ENCODE data around the gene SPEM1. TPM values are rescaled to one million over a fixed set of nuclear protein-coding genes. Genes with fewer than 3 reads are reported as not detected.
A peak's percentile ranks its signal among the peaks of the same experiment; 100 is the strongest.

The SPEM1 gene
- total and polyA plus RNA-seq, 8 donors: 0.20 TPM; not detected in 7

DNA sequence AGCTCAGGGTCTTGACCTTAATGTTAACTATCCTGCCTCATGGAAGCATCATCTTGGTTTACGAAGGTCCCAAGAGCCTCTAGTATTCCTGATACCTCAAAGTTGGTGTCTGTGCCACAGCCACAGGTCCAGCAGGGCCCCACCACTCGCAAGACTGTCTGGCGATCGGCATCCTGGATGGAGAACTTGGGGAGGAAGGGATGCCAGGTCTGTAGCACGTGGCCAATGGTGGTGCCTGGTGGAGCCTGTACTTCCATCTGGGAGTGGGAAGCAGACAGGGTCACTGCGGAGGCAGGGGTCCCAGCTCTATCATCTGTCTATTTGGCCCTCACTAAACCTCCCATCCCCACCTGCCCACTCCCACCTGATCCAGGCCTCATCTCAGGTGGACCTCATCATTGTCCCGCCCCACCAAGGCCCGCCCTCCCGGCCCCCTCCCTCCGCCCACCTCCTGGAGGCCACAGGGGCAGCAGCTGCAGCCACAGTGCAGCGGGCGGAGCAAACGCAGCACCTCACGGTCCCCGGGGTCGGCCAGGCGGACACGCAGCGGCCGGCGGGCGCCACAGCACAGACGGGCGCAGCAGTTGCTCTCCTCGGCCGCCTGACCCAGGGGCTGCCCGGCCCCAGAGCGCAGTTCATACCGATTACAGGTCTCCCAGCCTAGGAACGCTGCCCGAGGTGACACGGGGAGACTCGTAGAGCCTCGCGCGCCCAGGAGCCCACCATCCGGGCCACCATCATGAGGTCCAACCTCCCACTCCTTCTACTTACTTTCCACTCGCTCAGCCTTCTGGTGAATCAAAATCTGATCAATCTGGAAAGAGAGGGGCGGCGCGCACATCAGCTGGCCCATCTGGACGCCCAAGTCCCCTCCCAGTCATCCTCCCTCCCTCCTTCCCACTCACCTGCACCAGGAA is 27.2 kb upstream of the SPEM1 start:
- Histone ChIP-seq H3K27me3 (no peaks in the 10 kb centered on the region), H3K4me1 (peaks cover 18 to 26% (median 25%) of the 10 kb centered on the region in 4 donors), H3K36me3 (peaks cover 22 to 45% (median 41%) of the 10 kb centered on the region in 4 donors), H3K9me3 (no peaks in the 10 kb centered on the region), H3K27ac (peak overlapping the region in 4 of 5 donors; percentile 88 to 97 (median 96)), H3K4me3 (peak overlapping the region; percentile 79 to 93 (median 84))
- TF ChIP-seq EP300 (IDR thresholded peaks at IDR 0.05): no peak
- TF ChIP-seq, protein P1, sequence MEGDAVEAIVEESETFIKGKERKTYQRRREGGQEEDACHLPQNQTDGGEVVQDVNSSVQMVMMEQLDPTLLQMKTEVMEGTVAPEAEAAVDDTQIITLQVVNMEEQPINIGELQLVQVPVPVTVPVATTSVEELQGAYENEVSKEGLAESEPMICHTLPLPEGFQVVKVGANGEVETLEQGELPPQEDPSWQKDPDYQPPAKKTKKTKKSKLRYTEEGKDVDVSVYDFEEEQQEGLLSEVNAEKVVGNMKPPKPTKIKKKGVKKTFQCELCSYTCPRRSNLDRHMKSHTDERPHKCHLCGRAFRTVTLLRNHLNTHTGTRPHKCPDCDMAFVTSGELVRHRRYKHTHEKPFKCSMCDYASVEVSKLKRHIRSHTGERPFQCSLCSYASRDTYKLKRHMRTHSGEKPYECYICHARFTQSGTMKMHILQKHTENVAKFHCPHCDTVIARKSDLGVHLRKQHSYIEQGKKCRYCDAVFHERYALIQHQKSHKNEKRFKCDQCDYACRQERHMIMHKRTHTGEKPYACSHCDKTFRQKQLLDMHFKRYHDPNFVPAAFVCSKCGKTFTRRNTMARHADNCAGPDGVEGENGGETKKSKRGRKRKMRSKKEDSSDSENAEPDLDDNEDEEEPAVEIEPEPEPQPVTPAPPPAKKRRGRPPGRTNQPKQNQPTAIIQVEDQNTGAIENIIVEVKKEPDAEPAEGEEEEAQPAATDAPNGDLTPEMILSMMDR (IDR thresholded peaks at IDR 0.05): no peak
- no peak for TF ChIP-seq POLR2AphosphoS5 (IDR thresholded peaks at IDR 0.05)
- TF ChIP-seq POLR2A (IDR thresholded peaks at IDR 0.05): no peak
- peak in 1 of 2 donors; percentile 35 for DNase-seq
- WGBS, 5 donors: 54 to 78% (median 63%) methylated on average over 25 to 42 of the region's 42 CpGs
- intact Hi-C loops (cut with DNase I; ENCODE audit: low total_unique reads): no loop called here

DNA sequence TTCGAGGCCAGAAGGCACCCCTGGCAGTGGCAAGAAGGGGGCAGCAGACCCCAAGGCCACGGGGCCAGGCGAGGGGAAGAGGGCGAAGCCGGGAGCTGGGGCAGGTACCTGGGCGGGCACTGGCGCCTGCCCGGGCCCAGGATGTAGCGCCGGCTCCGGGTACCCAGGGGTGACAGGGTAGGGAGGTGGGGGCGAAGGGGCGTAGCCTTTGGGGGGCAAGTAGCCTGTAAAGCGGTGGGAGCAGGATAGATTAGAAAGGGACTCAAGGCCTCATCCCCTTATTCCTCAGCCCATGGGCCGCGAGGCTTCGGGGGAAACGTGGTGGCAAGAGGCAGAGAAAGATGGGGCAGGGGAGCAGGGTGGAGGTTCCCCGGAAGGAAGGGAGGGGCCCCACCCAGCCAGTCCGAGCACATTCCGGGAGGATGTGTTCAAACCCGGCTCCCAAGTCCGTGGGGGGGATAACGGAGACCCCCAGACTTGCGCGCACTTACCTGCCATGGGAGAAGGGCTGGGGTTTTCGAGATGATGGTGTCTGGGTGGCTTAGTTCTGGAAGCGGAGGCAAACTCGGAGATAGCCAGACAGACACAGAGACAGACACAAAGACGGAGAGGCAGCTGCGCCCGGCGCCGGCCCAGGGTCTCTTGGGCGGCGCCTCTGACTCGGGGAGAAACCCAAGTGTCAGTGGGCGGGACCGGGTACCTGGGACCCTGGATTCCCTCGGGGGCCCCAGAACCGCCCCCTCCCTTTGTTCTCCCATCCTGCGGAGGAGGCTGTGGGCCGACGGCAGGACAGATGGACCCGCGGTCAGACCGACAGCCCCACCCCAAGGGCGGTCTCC is 26.3 kb upstream of the SPEM1 start:
- Histone ChIP-seq H3K36me3 (peaks cover 13 to 36% (median 32%) of the 10 kb centered on the region in 4 donors), H3K4me1 (peaks cover 18 to 26% (median 25%) of the 10 kb centered on the region in 4 donors), H3K9me3 (no peaks in the 10 kb centered on the region), H3K27me3 (no peaks in the 10 kb centered on the region), H3K4me3 (peak overlapping the region; percentile 79 to 93 (median 84)), H3K27ac (peak overlapping the region; percentile 87 to 97 (median 95))
- intact Hi-C loops (cut with DNase I; ENCODE audit: low total_unique reads): no loop called here
- WGBS, 5 donors: 1 to 7% (median 4%) methylated on average over 32 to 48 of the region's 48 CpGs
- DNase-seq: peak; percentile 33 to 69
- TF ChIP-seq POLR2A (IDR thresholded peaks at IDR 0.05): no peak
- no peak for TF ChIP-seq POLR2AphosphoS5 (IDR thresholded peaks at IDR 0.05)
- TF ChIP-seq, protein P1 (IDR thresholded peaks at IDR 0.05): no peak
- TF ChIP-seq EP300 (IDR thresholded peaks at IDR 0.05): no peak

DNA sequence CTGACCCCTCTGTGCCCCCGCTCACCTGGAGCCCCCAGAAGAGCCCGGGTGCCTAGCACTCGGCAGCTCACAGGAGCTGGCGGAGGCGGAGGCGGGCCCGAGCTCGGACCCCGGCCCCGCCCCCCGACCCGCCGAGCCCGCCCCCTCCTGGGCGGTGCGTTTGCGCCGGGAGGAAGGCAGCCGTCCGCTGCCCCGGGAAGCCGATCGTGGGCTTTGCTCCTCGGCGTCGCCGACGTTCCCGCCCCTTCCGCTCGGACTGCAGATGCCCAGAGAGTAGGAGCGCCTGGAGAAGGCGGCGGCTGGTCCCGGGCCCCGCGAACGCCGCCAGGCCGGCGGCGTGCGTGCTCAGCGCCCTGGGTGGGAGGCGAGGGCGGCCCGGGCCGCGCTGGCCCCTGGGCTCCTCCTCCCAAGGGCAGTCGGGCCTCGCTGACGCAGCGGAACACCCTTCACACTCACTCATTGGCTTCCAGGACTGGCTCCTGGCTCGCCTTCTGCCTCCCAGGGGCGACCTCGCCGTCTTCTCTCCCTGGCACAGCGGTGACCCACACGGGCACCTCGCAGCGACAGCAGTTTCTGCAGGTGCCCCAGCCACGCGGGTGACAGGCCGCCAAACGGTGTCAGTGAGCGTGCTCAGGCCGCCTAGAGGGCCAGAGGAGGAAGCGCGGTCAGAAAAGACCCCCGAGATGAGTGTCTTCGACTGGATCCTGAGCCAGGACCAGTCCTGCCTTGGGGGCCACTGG is 25.5 kb upstream of the SPEM1 start, which contains the start of gene PLSCR3:
PLSCR3 (minus strand) TSS at position 74 of the 740 bp plus-strand sequence. CDS start 415 bp downstream, outside the sequence.
- intact Hi-C loops (cut with DNase I; ENCODE audit: low total_unique reads): no loop called here
- TF ChIP-seq EP300 (IDR thresholded peaks at IDR 0.05): no peak
- TF ChIP-seq POLR2AphosphoS5 (IDR thresholded peaks at IDR 0.05): peak; percentile 40 to 87 (median 85)
- peak in 1 of 4 donors; percentile 28 for TF ChIP-seq POLR2A (IDR thresholded peaks at IDR 0.05)
- TF ChIP-seq, protein P1 (IDR thresholded peaks at IDR 0.05): peak in 4 of 7 experiments; percentile 5 to 62 (median 36)

More for the DNA sequence above, 25.5 kb upstream of the SPEM1 start, which contains the start of gene PLSCR3:
- H3K4me3 ChIP-seq: peak within 1 kb of the TSS; percentile 79 to 93 (median 84)
- WGBS, 5 donors: 0 to 1% (median 0%) methylated on average over 10 to 71 of the region's 71 CpGs
- peaks cover 18 to 26% (median 25%) of the 10 kb centered on the region in 4 donors for H3K4me1 ChIP-seq
- peak; percentile 88 to 95 for DNase-seq
- H3K27me3 ChIP-seq: no peaks in the 10 kb centered on the region
- H3K9me3 ChIP-seq: no peaks in the 10 kb centered on the region
- peak within 1 kb of the TSS; percentile 88 to 97 (median 96) for H3K27ac ChIP-seq
- H3K36me3 ChIP-seq: peaks cover 5 to 28% (median 24%) of the 10 kb centered on the region in 4 donors

Data from stomach (tissue), 9 donors.